Measurements from ENCODE around the gene USP47.

USP47 gene

DNA sequence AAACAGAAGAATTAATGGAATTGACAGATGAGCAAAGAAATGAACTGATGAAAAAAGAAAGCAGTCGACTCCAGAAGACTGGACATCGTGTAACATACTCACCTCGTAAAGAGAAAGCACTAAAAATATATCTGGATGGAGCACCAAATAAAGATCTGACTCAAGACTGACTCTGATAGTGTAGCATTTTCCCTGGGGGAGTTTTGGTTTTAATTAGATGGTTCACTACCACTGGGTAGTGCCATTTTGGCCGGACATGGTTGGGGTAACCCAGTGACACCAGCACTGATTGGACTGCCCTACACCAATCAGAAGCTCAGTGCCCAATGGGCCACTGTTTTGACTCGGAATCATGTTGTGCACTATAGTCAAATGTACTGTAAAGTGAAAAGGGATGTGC is 114.2 kb downstream of the USP47 start:
- no peak overlapping the region for H3K4me2 ChIP-seq (ENCODE audit: low read length)
- H3K79me2 ChIP-seq (ENCODE audit: control insufficient read depth, low read length) = no peaks in the 10 kb centered on the region
- H4K20me1 ChIP-seq (ENCODE audit: control insufficient read depth, insufficient read depth, low read depth, low read length) = no peaks in the 10 kb centered on the region
- H3K27me3 ChIP-seq (ENCODE audit: control insufficient read depth, low read length) = no peaks in the 10 kb centered on the region
- H3K27ac ChIP-seq (ENCODE audit: low read depth, low read length) = no peak overlapping the region
- no peaks in the 10 kb centered on the region for H3F3A ChIP-seq (ENCODE audit: control insufficient read depth, insufficient read depth)
- H3K36me3 ChIP-seq (ENCODE audit: control insufficient read depth, low read length) = peaks cover 55% of the 10 kb centered on the region
- no peaks in the 10 kb centered on the region for H3K9me2 ChIP-seq (replicated peaks; ENCODE audit: control insufficient read depth, low read length)
- H3K4me3 ChIP-seq (ENCODE audit: low read length) = no peak overlapping the region
- no peak for TF ChIP-seq EZH2phosphoT487 (IDR thresholded peaks at IDR 0.05; ENCODE audit: borderline replicate concordance, low read length)
- no peaks in the 10 kb centered on the region for H3K9me3 ChIP-seq (ENCODE audit: control insufficient read depth, insufficient read depth, low read length)
- H3K4me1 ChIP-seq (ENCODE audit: control insufficient read depth, low read length) = no peaks in the 10 kb centered on the region

DNA sequence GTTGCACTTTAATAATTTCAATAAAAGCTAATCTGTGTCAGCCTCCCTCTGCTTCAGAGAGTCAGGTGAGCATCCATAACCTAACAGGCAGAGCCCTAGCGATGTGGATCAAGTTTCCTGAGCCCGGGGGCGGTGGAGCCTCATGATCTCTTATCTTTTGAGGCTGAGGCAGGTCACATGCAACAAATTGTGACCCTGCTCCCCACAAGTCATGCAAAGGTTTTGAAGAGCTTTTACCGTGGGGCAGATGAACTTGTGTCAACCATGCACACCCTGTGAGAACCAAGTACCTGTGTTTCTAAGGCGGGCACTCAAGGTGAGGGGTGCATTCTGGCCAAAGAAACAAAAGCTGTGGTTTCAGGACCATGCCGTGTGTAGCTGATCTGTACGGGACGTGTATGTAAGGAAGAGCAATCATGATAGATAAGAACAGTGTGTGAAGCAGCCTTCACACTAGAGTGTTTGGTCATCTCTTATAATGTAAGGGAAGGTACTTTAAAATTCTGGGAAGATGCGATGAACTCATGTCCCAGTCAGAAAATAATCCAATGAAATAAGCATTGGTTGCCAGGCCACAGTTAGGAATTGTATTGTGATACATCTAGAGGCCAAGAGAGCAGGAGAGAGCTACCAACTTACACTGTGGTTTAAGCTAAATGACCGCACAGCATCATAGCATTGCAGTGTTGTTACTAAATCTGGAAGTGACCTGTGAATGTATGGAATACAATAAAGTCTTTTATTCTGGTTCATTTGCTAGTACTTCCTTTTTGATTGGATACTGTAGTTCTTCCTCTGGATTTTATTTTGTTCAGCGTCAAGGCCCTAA is 116.8 kb downstream of the USP47 start:
- Histone ChIP-seq H3K27me3 (ENCODE audit: control insufficient read depth, low read length) (peaks cover 9% of the 10 kb centered on the region), H3K4me1 (ENCODE audit: control insufficient read depth, low read length) (no peaks in the 10 kb centered on the region), H3K4me3 (ENCODE audit: low read length) (no peak overlapping the region), H3K36me3 (ENCODE audit: control insufficient read depth, low read length) (peaks cover 35% of the 10 kb centered on the region), H3K79me2 (ENCODE audit: control insufficient read depth, low read length) (no peaks in the 10 kb centered on the region), H3K4me2 (ENCODE audit: low read length) (no peak overlapping the region), H3K9me3 (ENCODE audit: control insufficient read depth, insufficient read depth, low read length) (no peaks in the 10 kb centered on the region), H3F3A (ENCODE audit: control insufficient read depth, insufficient read depth) (no peaks in the 10 kb centered on the region), H4K20me1 (ENCODE audit: control insufficient read depth, insufficient read depth, low read depth, low read length) (no peaks in the 10 kb centered on the region), H3K27ac (ENCODE audit: low read depth, low read length) (no peak overlapping the region), H3K9me2 (replicated peaks; ENCODE audit: control insufficient read depth, low read length) (no peaks in the 10 kb centered on the region)
- no peak for TF ChIP-seq EZH2phosphoT487 (IDR thresholded peaks at IDR 0.05; ENCODE audit: borderline replicate concordance, low read length)
- TF ChIP-seq, protein P1, sequence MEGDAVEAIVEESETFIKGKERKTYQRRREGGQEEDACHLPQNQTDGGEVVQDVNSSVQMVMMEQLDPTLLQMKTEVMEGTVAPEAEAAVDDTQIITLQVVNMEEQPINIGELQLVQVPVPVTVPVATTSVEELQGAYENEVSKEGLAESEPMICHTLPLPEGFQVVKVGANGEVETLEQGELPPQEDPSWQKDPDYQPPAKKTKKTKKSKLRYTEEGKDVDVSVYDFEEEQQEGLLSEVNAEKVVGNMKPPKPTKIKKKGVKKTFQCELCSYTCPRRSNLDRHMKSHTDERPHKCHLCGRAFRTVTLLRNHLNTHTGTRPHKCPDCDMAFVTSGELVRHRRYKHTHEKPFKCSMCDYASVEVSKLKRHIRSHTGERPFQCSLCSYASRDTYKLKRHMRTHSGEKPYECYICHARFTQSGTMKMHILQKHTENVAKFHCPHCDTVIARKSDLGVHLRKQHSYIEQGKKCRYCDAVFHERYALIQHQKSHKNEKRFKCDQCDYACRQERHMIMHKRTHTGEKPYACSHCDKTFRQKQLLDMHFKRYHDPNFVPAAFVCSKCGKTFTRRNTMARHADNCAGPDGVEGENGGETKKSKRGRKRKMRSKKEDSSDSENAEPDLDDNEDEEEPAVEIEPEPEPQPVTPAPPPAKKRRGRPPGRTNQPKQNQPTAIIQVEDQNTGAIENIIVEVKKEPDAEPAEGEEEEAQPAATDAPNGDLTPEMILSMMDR (IDR thresholded peaks at IDR 0.05; ENCODE audit: low read depth, low read length, poor library complexity, severe bottlenecking) = no peak

DNA sequence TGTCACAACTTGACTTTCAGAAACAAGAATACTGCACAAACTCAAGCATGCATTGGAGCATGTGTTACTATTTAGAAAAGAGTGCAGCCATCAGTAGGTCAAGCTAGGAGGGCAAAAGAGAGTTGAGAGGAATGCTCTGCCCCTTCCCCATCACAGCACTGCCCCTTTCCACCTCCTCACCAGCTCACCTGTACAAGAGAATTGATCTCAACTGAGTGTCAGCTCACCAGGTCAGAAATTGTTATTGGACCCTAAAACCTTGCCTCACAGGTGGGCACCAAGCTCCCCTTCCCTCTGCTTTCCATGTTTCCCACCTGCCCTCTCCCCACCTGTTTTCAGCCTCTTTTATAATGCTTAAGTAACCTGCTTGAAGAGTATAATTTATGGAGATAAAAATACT is 117.8 kb downstream of the USP47 start:
- no peak overlapping the region for H3K27ac ChIP-seq (ENCODE audit: low read depth, low read length)
- H4K20me1 ChIP-seq (ENCODE audit: control insufficient read depth, insufficient read depth, low read depth, low read length) = no peaks in the 10 kb centered on the region
- peaks cover 29% of the 10 kb centered on the region for H3K36me3 ChIP-seq (ENCODE audit: control insufficient read depth, low read length)
- H3K79me2 ChIP-seq (ENCODE audit: control insufficient read depth, low read length) = no peaks in the 10 kb centered on the region
- H3K27me3 ChIP-seq (ENCODE audit: control insufficient read depth, low read length) = peaks cover 9% of the 10 kb centered on the region
- no peak overlapping the region for H3K4me2 ChIP-seq (ENCODE audit: low read length)
- H3F3A ChIP-seq (ENCODE audit: control insufficient read depth, insufficient read depth) = no peaks in the 10 kb centered on the region
- no peaks in the 10 kb centered on the region for H3K4me1 ChIP-seq (ENCODE audit: control insufficient read depth, low read length)
- no peak overlapping the region for H3K4me3 ChIP-seq (ENCODE audit: low read length)
- TF ChIP-seq, protein P1 (IDR thresholded peaks at IDR 0.05; ENCODE audit: low read depth, low read length, poor library complexity, severe bottlenecking) = no peak
- TF ChIP-seq EZH2phosphoT487 (IDR thresholded peaks at IDR 0.05; ENCODE audit: borderline replicate concordance, low read length) = no peak
- no peaks in the 10 kb centered on the region for H3K9me2 ChIP-seq (replicated peaks; ENCODE audit: control insufficient read depth, low read length)
- no peaks in the 10 kb centered on the region for H3K9me3 ChIP-seq (ENCODE audit: control insufficient read depth, insufficient read depth, low read length)

DNA sequence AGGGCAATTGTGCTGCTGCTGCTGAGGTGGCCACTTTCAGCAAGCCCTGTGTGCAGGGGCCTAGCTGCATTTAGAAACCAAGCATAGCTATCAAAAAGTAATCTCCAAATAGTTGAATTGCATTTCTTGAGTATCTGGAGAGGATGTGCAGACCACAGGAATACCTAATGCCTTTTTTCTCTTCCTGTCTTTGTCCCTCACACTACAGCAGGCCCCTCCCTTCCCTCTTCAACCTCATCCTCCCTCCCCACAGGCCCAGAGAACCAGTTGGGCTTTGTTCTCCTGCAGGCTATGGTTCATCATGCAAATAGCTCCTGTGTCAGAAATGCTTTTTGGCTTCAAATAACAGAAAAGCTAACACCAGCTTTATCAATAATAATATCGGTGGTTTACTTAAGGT is 118.9 kb downstream of the USP47 start:
- Histone ChIP-seq H3K4me3 (ENCODE audit: low read length) (no peak overlapping the region), H3K79me2 (ENCODE audit: control insufficient read depth, low read length) (no peaks in the 10 kb centered on the region), H3K36me3 (ENCODE audit: control insufficient read depth, low read length) (peaks cover 18% of the 10 kb centered on the region), H3K4me2 (ENCODE audit: low read length) (no peak overlapping the region), H3K9me2 (replicated peaks; ENCODE audit: control insufficient read depth, low read length) (no peaks in the 10 kb centered on the region), H3K9me3 (ENCODE audit: control insufficient read depth, insufficient read depth, low read length) (no peaks in the 10 kb centered on the region), H3K27ac (ENCODE audit: low read depth, low read length) (no peak overlapping the region), H4K20me1 (ENCODE audit: control insufficient read depth, insufficient read depth, low read depth, low read length) (no peaks in the 10 kb centered on the region), H3F3A (ENCODE audit: control insufficient read depth, insufficient read depth) (no peaks in the 10 kb centered on the region), H3K4me1 (ENCODE audit: control insufficient read depth, low read length) (no peaks in the 10 kb centered on the region), H3K27me3 (ENCODE audit: control insufficient read depth, low read length) (peaks cover 9% of the 10 kb centered on the region)
- TF ChIP-seq, protein P1 (IDR thresholded peaks at IDR 0.05; ENCODE audit: low read depth, low read length, poor library complexity, severe bottlenecking) = no peak
- no peak for TF ChIP-seq EZH2phosphoT487 (IDR thresholded peaks at IDR 0.05; ENCODE audit: borderline replicate concordance, low read length)

All from DOHH2 (cell line).